HCT116 (cell line): ENCODE results near the gene PRM2. TPM values are rescaled to one million over a fixed set of nuclear protein-coding genes. Genes with fewer than 3 reads are reported as not detected.

Experiments used
- ATAC-seq: fragments of 200-7000 bp; cut with Tn5 transposase; 2 replicates; pipeline ENCODE4 v1.9.1; 2020; ENCODE audit warnings: mild to moderate bottlenecking, moderate library complexity
- BruUV-seq: library from RNA; stranded (reverse); fragments of 400-500 nt; replicated peaks from 2 replicates; lab custom pipeline; 2021; lab: Mats Ljungman, UMichigan
- CTCF ChIA-PET: fragments of 300-600 bp; sonication (Branson Sonifier 250); formaldehyde crosslinking; loops from one replicate; lab custom pipeline; 2021; ENCODE audit warnings: antibody characterized with exemption; lab: Charles Lee
- POLR2A ChIA-PET: fragments of 300-600, 350-600 bp; sonication (Branson Sonifier 250); formaldehyde crosslinking; loops from one replicate; lab custom pipeline; 2021; ENCODE audit warnings: antibody characterized with exemption; lab: Charles Lee
- RAD21 ChIA-PET, 2 experiments: fragments of 300-600 bp; sonication (Branson Sonifier 250); formaldehyde crosslinking; loops; one replicate each; lab custom pipeline; 2023; ENCODE audit warnings: low total read pairs in 2 of 2; ENCODE audit not compliant: uncharacterized antibody in 2 of 2, unreplicated experiment in 2 of 2, low non-redundant PET in 1 of 2; lab: Charles Lee
- DNase-seq: peaks from one replicate; pipeline ENCODE4 v3.0.0-alpha.2; 2010; ENCODE audit warnings: low read depth, low spot score
- H2AFZ ChIP-seq: fragments of 200-600 bp; shearing (Covaris generic), sonication (generic); 2 replicates; pipeline ENCODE4 v1.6.1; 2017; ENCODE audit warnings: low read depth, mixed run types, mixed read lengths, antibody characterized with exemption, low read length; ENCODE audit not compliant: poor library complexity, severe bottlenecking
- H3K27ac ChIP-seq: 2 replicates; pipeline ENCODE4 v1.5.1; 2012; ENCODE audit warnings: low read depth, low read length
- H3K27me3 ChIP-seq: fragments of 200-600 bp; sonication (generic); 2 replicates; pipeline ENCODE4 v1.6.1; 2016; ENCODE audit warnings: mixed run types, low read length, mixed read lengths; ENCODE audit not compliant: insufficient read depth
- H3K36me3 ChIP-seq, 2 experiments: fragments of 200-500 bp in 1 of 2; fragments of 200-600 bp in 1 of 2; sonication (Bioruptor generic) in 1 of 2; sonication (generic) in 1 of 2; 2 replicates each; pipeline versions ENCODE4 v1.5.1 to v1.6.1; 2014 to 2016; ENCODE audit warnings: low read length in 2 of 2, inconsistent platforms in 1 of 2, mixed read lengths in 1 of 2, mixed run types in 1 of 2; ENCODE audit not compliant: insufficient read depth in 2 of 2, control insufficient read depth in 1 of 2
- H3K4me1 ChIP-seq, 2 experiments: fragments of 200-600 bp in 1 of 2; sonication (generic) in 1 of 2; 2 replicates each; pipeline versions ENCODE4 v1.5.1 to v1.6.1; 2012 to 2017; ENCODE audit warnings: low read length in 2 of 2, inconsistent platforms in 1 of 2, mild to moderate bottlenecking in 1 of 2, mixed read lengths in 1 of 2, mixed run types in 1 of 2, moderate library complexity in 1 of 2; ENCODE audit not compliant: insufficient read depth in 2 of 2, control insufficient read depth in 1 of 2
- H3K4me2 ChIP-seq: fragments of 200-600 bp; sonication (generic); 2 replicates; pipeline ENCODE4 v1.6.1; 2017; ENCODE audit warnings: mixed run types, low read length, mixed read lengths
- H3K4me3 ChIP-seq, 2 experiments: fragments of 200-600 bp in 1 of 2; sonication (generic) in 1 of 2; replicated peaks in 1 of 2; 2 replicates each; pipeline ENCODE4 v1.5.1; 2011 to 2016; ENCODE audit warnings: low read length in 2 of 2, control low read depth in 1 of 2, low read depth in 1 of 2, mild to moderate bottlenecking in 1 of 2, mixed read lengths in 1 of 2, mixed run types in 1 of 2
- H3K79me2 ChIP-seq: fragments of 200-600 bp; sonication (generic); 2 replicates; pipeline ENCODE4 v1.6.1; 2017; ENCODE audit warnings: mild to moderate bottlenecking, mixed run types, low read length, moderate library complexity, mixed read lengths; ENCODE audit not compliant: insufficient read depth
- H3K9ac ChIP-seq: fragments of 200-600 bp; sonication (generic); 2 replicates; pipeline ENCODE4 v1.6.1; 2016; ENCODE audit warnings: low read length, mixed read lengths
- H3K9me2 ChIP-seq: fragments of 200-600 bp; sonication (generic), shearing (Covaris generic); 2 replicates; pipeline ENCODE4 v1.6.1; 2017; ENCODE audit warnings: mixed run types, mild to moderate bottlenecking, moderate library complexity; ENCODE audit not compliant: insufficient read depth
- H3K9me3 ChIP-seq, 2 experiments: fragments of 200-500 bp in 1 of 2; fragments of 200-600 bp in 1 of 2; sonication (Bioruptor generic) in 1 of 2; sonication (generic) in 1 of 2; 2 replicates each; pipeline ENCODE4 v1.6.1; 2014 to 2017; ENCODE audit warnings: low read length in 2 of 2, mixed read lengths in 2 of 2, inconsistent platforms in 1 of 2, low read depth in 1 of 2, mild to moderate bottlenecking in 1 of 2, mixed run types in 1 of 2, moderate library complexity in 1 of 2; ENCODE audit not compliant: control insufficient read depth in 1 of 2, insufficient read depth in 1 of 2
- H4K20me1 ChIP-seq: fragments of 200-600 bp; sonication (generic), shearing (Covaris generic); 2 replicates; pipeline ENCODE4 v1.6.1; 2017; ENCODE audit warnings: mixed run types, mild to moderate bottlenecking, moderate library complexity; ENCODE audit not compliant: insufficient read depth
- ATF3 ChIP-seq: IDR thresholded peaks from 2 replicates; pipeline ENCODE4 v1.6.1; 2012
- CEBPB ChIP-seq: IDR thresholded peaks from 2 replicates; pipeline ENCODE4 v1.6.1; 2012; ENCODE audit warnings: low read depth
- CTCF ChIP-seq, 3 experiments: fragments of 200-600 bp in 1 of 3; sonication (generic) in 1 of 3; IDR thresholded peaks in 2 of 3; conservative IDR thresholded peaks in 1 of 3; 2 replicates each; pipeline ENCODE4 v1.5.1; 2012 to 2017; ENCODE audit warnings: low read depth in 2 of 3, low read length in 2 of 3, antibody characterized with exemption in 1 of 3, borderline replicate concordance in 1 of 3, control low read depth in 1 of 3, mild to moderate bottlenecking in 1 of 3, mixed read lengths in 1 of 3, mixed run types in 1 of 3, moderate library complexity in 1 of 3; ENCODE audit not compliant: insufficient read depth in 1 of 3
- EGR1 ChIP-seq: IDR thresholded peaks from 2 replicates; pipeline ENCODE4 v1.6.1; 2012; ENCODE audit warnings: low read depth
- EZH2 ChIP-seq: fragments of 200-600 bp; sonication (generic); IDR thresholded peaks from 2 replicates; pipeline ENCODE4 v1.6.1; 2017; ENCODE audit warnings: antibody characterized with exemption, mixed run types
- EZH2phosphoT487 ChIP-seq: fragments of 200-600 bp; IDR thresholded peaks from 2 replicates; pipeline ENCODE4 v1.6.1; 2018; ENCODE audit warnings: antibody characterized with exemption, borderline replicate concordance
- POLR2A ChIP-seq: IDR thresholded peaks from 2 replicates; pipeline ENCODE4 v1.7.0; 2011; ENCODE audit warnings: borderline replicate concordance; ENCODE audit not compliant: insufficient read depth, insufficient read length; ENCODE audit errors: extremely low read depth
- POLR2AphosphoS5 ChIP-seq: IDR thresholded peaks from 2 replicates; pipeline ENCODE4 v1.6.1; 2011; ENCODE audit warnings: mild to moderate bottlenecking, low read depth, low read length, moderate library complexity
- REST ChIP-seq: IDR thresholded peaks from 2 replicates; pipeline ENCODE4 v1.6.1; 2012; ENCODE audit warnings: low read depth
- SIN3A ChIP-seq: IDR thresholded peaks from 2 replicates; pipeline ENCODE4 v1.6.1; 2012; ENCODE audit warnings: low read depth
- SP1 ChIP-seq: IDR thresholded peaks from 2 replicates; pipeline ENCODE4 v1.6.1; 2012; ENCODE audit warnings: low read depth
- SRF ChIP-seq: IDR thresholded peaks from 2 replicates; pipeline ENCODE4 v1.6.1; 2012; ENCODE audit warnings: low read depth
- intact Hi-C: fragments of 100-400 bp; cut with micrococcal nuclease; formaldehyde crosslinking; loops from 2 replicates; pipeline ENCODE4 v1.10.0; 2022
- total RNA-seq: library from RNA; stranded (reverse); gene quantifications from one replicate; pipeline ENCODE4 v1.2.1, GENCODE V29; 2021; ENCODE audit not compliant: unreplicated experiment

PRM2 gene
- total RNA-seq, 1 experiment from 2014 or later, result not detected

GRCh38 chr16:11280616-11281522, 4.6 kb upstream of the PRM2 start, which contains the start of gene PRM1 (continued):
- TF ChIP-seq SP1, result no peak
- no peak for TF ChIP-seq POLR2AphosphoS5
- no peak for TF ChIP-seq REST

- no peaks in the 10 kb centered on the region for H3K9me2 ChIP-seq
- CTCF ChIA-PET, result no interaction called here
- no peak overlapping the region for H3K9ac ChIP-seq
- H3K9me3 ChIP-seq, result no peaks in the 10 kb centered on the region
- H2AFZ ChIP-seq, result no peak overlapping the region
- ATAC-seq, result no peak
- no peaks in the 10 kb centered on the region for H3K4me1 ChIP-seq
- RAD21 ChIA-PET, result no interaction called here
- intact Hi-C loops, result no loop called here
- no peak for DNase-seq
- peaks cover 3% of the 10 kb centered on the region; the same call in 1 of the 2 replicates for H3K27me3 ChIP-seq
- no TSS peak for BruUV-seq
- no peaks in the 10 kb centered on the region for H3K36me3 ChIP-seq
- H3K79me2 ChIP-seq, result no peaks in the 10 kb centered on the region
- H3K4me3 ChIP-seq, result no peak overlapping the region
- H3K27ac ChIP-seq, result no peak overlapping the region
- no peak overlapping the region for H3K4me2 ChIP-seq
- POLR2A ChIA-PET, result no interaction called here
- H4K20me1 ChIP-seq, result no peaks in the 10 kb centered on the region
- TF ChIP-seq CTCF (IDR thresholded peaks at IDR 0.05 in 2 of 3, conservative IDR thresholded peaks at IDR 0.05 in 1 of 3; ENCODE audit: borderline replicate concordance in 1 of 3, insufficient read depth in 1 of 3, low read depth in 2 of 3, low read length in 2 of 3) (no peak), SIN3A (no peak), CEBPB (no peak), REST (no peak), ATF3 (no peak), EZH2 (no peak), EZH2phosphoT487 (no peak), POLR2A (no peak), POLR2AphosphoS5 (no peak), SRF (no peak), EGR1 (no peak)
Measured at GRCh38 chr16:11278681-11279628, 2.7 kb upstream of the PRM2 start.
